ENCODE results near the gene AFTPH.

The AFTPH gene

GRCh38 chr2:64523666-64524603 lies at the start of gene AFTPH:
Gene AFTPH (plus strand): TSS chr2:64524328. CDS start chr2:64551475, 27,147 bp downstream.
- ATAC-seq: peak; percentile 94 to 95

- no peak for ATAC-seq
Observed at GRCh38 chr2:64474636-64475035, 49.5 kb upstream of the AFTPH start.

GRCh38 chr2:64477037-64477436 lies 47.1 kb upstream of the AFTPH start:
- ATAC-seq: no peak

- ATAC-seq: no peak
Observed at GRCh38 chr2:64477979-64478378, 46.1 kb upstream of the AFTPH start.

GRCh38 chr2:64478502-64479230 lies 45.5 kb upstream of the AFTPH start:
- ATAC-seq: no peak

GRCh38 chr2:64479259-64480117 lies 44.6 kb upstream of the AFTPH start:
- ATAC-seq: no peak

GRCh38 chr2:64481665-64482064 lies 42.5 kb upstream of the AFTPH start:
- no peak for ATAC-seq

GRCh38 chr2:64482243-64482642 lies 41.9 kb upstream of the AFTPH start:
- ATAC-seq: no peak

GRCh38 chr2:64482765-64483504 lies 41.2 kb upstream of the AFTPH start:
- no peak for ATAC-seq

- ATAC-seq: no peak
Observed at GRCh38 chr2:64485331-64485730, 38.8 kb upstream of the AFTPH start.

- no peak for ATAC-seq
Observed at GRCh38 chr2:64485961-64486360, 38.2 kb upstream of the AFTPH start.

- ATAC-seq: no peak
Observed at GRCh38 chr2:64487256-64488049, 36.7 kb upstream of the AFTPH start.

- peak; percentile 60 to 75 for ATAC-seq
Observed at GRCh38 chr2:64488050-64488974, 35.8 kb upstream of the AFTPH start.

GRCh38 chr2:64489081-64489751 lies 34.9 kb upstream of the AFTPH start:
- ATAC-seq: no peak

- no peak for ATAC-seq
Observed at GRCh38 chr2:64491426-64491825, 32.7 kb upstream of the AFTPH start.

GRCh38 chr2:64492272-64492671 lies 31.9 kb upstream of the AFTPH start:
- ATAC-seq: no peak

- no peak for ATAC-seq
Observed at GRCh38 chr2:64492821-64493220, 31.3 kb upstream of the AFTPH start.

GRCh38 chr2:64493788-64494187 lies 30.3 kb upstream of the AFTPH start:
- no peak for ATAC-seq

- no peak for ATAC-seq
Observed at GRCh38 chr2:64498438-64498837, 25.7 kb upstream of the AFTPH start.

GRCh38 chr2:64500549-64500948 lies 23.6 kb upstream of the AFTPH start:
- no peak for ATAC-seq
